ENCODE data around the gene CHD6.

DNA sequence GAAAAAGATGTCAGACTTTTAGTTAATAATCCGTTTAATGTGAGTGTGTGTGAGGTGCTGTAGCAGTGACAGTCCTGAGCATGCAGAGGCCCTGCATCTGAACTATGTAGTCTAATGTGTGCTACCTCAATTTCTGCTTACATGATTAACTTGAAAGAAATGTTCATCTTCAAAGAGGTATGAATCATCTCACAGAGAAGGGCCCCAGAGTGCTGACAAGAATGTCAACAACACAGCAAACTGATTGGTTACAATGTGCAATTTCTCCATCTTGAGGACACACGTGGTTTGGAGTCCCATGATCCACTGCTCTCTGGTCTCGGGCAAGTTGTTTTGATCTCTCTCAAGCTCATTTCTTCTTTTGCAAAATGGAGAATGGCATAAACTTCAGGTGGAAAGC is 189.9 kb downstream of the CHD6 start:
- TF ChIP-seq, protein P1, sequence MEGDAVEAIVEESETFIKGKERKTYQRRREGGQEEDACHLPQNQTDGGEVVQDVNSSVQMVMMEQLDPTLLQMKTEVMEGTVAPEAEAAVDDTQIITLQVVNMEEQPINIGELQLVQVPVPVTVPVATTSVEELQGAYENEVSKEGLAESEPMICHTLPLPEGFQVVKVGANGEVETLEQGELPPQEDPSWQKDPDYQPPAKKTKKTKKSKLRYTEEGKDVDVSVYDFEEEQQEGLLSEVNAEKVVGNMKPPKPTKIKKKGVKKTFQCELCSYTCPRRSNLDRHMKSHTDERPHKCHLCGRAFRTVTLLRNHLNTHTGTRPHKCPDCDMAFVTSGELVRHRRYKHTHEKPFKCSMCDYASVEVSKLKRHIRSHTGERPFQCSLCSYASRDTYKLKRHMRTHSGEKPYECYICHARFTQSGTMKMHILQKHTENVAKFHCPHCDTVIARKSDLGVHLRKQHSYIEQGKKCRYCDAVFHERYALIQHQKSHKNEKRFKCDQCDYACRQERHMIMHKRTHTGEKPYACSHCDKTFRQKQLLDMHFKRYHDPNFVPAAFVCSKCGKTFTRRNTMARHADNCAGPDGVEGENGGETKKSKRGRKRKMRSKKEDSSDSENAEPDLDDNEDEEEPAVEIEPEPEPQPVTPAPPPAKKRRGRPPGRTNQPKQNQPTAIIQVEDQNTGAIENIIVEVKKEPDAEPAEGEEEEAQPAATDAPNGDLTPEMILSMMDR (IDR thresholded peaks at IDR 0.05) = no peak
- TF ChIP-seq POLR2A (IDR thresholded peaks at IDR 0.05) = no peak

All from uterus (tissue), 2 donors.